B cell (primary cell): ENCODE measurements around the gene NEUROD1. TPM values are rescaled to one million over a fixed set of nuclear protein-coding genes. Genes with fewer than 3 reads are reported as not detected.

ENCODE experiments used
- ATAC-seq: fragments of 200-7000 bp; cut with Tn5 transposase; one replicate; pipeline ENCODE4 v1.10.0; 2021; ENCODE audit warnings: low read depth, mild to moderate bottlenecking, moderate number of reproducible peaks, moderate library complexity
- CTCF ChIA-PET: fragments of 350-600 bp; sonication (Branson Sonifier 250); formaldehyde crosslinking; loops from one replicate; lab custom pipeline; 2021; ENCODE audit warnings: antibody characterized with exemption, inconsistent platforms; lab: Charles Lee
- POLR2A ChIA-PET: fragments of 350-600 bp; sonication (Branson Sonifier 250); formaldehyde crosslinking; loops from one replicate; lab custom pipeline; 2021; ENCODE audit warnings: antibody characterized with exemption; lab: Charles Lee
- DNase-seq: peaks from one replicate; pipeline ENCODE4 v3.0.0; 2013
- H2AFZ ChIP-seq: 2 replicates; pipeline ENCODE4 v1.6.1; 2012; ENCODE audit warnings: mild to moderate bottlenecking, low read depth, low read length; ENCODE audit not compliant: insufficient read depth, poor library complexity, severe bottlenecking
- H3K27ac ChIP-seq, 2 donors: 1 replicate in 1 of 2; 2 replicates in 1 of 2; pipeline ENCODE4 v1.5.1; 2012 to 2013; ENCODE audit warnings: low read length in 2 of 2, mild to moderate bottlenecking in 2 of 2, moderate library complexity in 1 of 2
- H3K27me3 ChIP-seq, 4 experiments: fragments of 200-600 bp in 1 of 4; sonication (generic) in 1 of 4; replicated peaks in 1 of 4; 1 replicate in 2 of 4; 2 replicates in 2 of 4; pipeline versions ENCODE4 v1.6.1 to v1.7.0; 2013 to 2016; ENCODE audit warnings: low read length in 3 of 4, mild to moderate bottlenecking in 2 of 4, mixed read lengths in 1 of 4, moderate library complexity in 1 of 4; ENCODE audit not compliant: insufficient read depth in 4 of 4, control insufficient read depth in 3 of 4; ENCODE audit errors: control extremely low read depth in 1 of 4
- H3K36me3 ChIP-seq, 2 experiments: replicated peaks in 1 of 2; 1 replicate in 1 of 2; 2 replicates in 1 of 2; pipeline versions ENCODE4 v1.6.1 to v1.7.1; 2013; ENCODE audit warnings: low read length in 1 of 2; ENCODE audit not compliant: insufficient read depth in 2 of 2, control insufficient read depth in 1 of 2; ENCODE audit errors: control extremely low read depth in 1 of 2, extremely low read depth in 1 of 2
- H3K4me1 ChIP-seq, 2 donors: fragments of 200-600 bp in 1 of 2; sonication (generic) in 1 of 2; 1 replicate in 1 of 2; 2 replicates in 1 of 2; pipeline versions ENCODE4 v1.5.1 to v1.6.1; 2013 to 2017; ENCODE audit warnings: low read length in 2 of 2; ENCODE audit not compliant: control insufficient read depth in 2 of 2, insufficient read depth in 2 of 2
- H3K4me2 ChIP-seq: replicated peaks from 2 replicates; pipeline ENCODE3; 2012; ENCODE audit warnings: mild to moderate bottlenecking, low read depth, low read length; ENCODE audit not compliant: poor library complexity, severe bottlenecking
- H3K4me3 ChIP-seq, 5 experiments: fragments of 200-600 bp in 1 of 5; sonication (generic) in 1 of 5; 1 replicate in 3 of 5; 2 replicates in 2 of 5; pipeline versions ENCODE4 v1.5.1 to v1.7.0; 2011 to 2016; ENCODE audit warnings: low read length in 4 of 5, mild to moderate bottlenecking in 4 of 5, low read depth in 2 of 5, control low read depth in 1 of 5, moderate library complexity in 1 of 5; ENCODE audit not compliant: insufficient read depth in 1 of 5; ENCODE audit errors: control extremely low read depth in 1 of 5, extremely low read depth in 1 of 5
- H3K79me2 ChIP-seq: fragments of 200-600 bp; sonication (generic); one replicate; pipeline ENCODE4 v1.6.0; 2016; ENCODE audit warnings: low read length; ENCODE audit not compliant: control insufficient read depth, insufficient read depth
- H3K9ac ChIP-seq: fragments of 200-600 bp; sonication (generic); 2 replicates; pipeline ENCODE4 v1.6.1; 2017; ENCODE audit warnings: mild to moderate bottlenecking, low read length, moderate library complexity
- H3K9me3 ChIP-seq, 3 donors: one replicate each; pipeline versions ENCODE4 v1.6.1 to v1.7.1; 2013; ENCODE audit warnings: low read length in 2 of 3; ENCODE audit not compliant: control insufficient read depth in 2 of 3, insufficient read depth in 1 of 3; ENCODE audit errors: control extremely low read depth in 1 of 3
- H4K20me1 ChIP-seq: 2 replicates; pipeline ENCODE4 v1.6.0; 2012; ENCODE audit warnings: mild to moderate bottlenecking, low read length; ENCODE audit not compliant: insufficient read depth, control insufficient read depth, poor library complexity, severe bottlenecking
- H3K27ac Mint-ChIP-seq: one replicate; pipeline ENCODE4 v1.8.0; 2021; ENCODE audit warnings: mixed read lengths
- H3K27me3 Mint-ChIP-seq: one replicate; pipeline ENCODE4 v1.8.0; 2021; ENCODE audit warnings: mixed read lengths
- H3K4me1 Mint-ChIP-seq: one replicate; pipeline ENCODE4 v1.8.0; 2021; ENCODE audit warnings: mixed read lengths
- H3K4me3 Mint-ChIP-seq: one replicate; pipeline ENCODE4 v1.8.0; 2021; ENCODE audit warnings: mixed read lengths
- H3K9me3 Mint-ChIP-seq: one replicate; pipeline ENCODE4 v1.8.0; 2022; ENCODE audit warnings: mixed read lengths; ENCODE audit not compliant: insufficient read depth
- EZH2 ChIP-seq: IDR thresholded peaks from 2 replicates; pipeline ENCODE4 v1.6.1; 2012; ENCODE audit warnings: borderline replicate concordance, low read depth, mild to moderate bottlenecking, moderate library complexity, low read length; ENCODE audit not compliant: insufficient read depth, poor library complexity, severe bottlenecking
- WGBS: methylation state at CpG from one replicate; pipeline ENCODE4 v1.1.5; 2013; ENCODE audit warnings: missing lambda C conversion rate; ENCODE audit not compliant: insufficient coverage; 5-methylcytosine and 5-hydroxymethylcytosine counted together
- intact Hi-C: fragments of 100-400 bp; cut with micrococcal nuclease; formaldehyde crosslinking; loops from one replicate; pipeline ENCODE4 v1.10.0; 2022
- polyA plus RNA-seq: library from polyadenylated mRNA; depleted of rRNA; stranded (reverse); fragments of >200 nt; gene quantifications from 2 replicates; pipeline ENCODE4 v1.2.3, GENCODE V29; 2012
- total RNA-seq, 2 donors: library from RNA; stranded (reverse); fragments of 120-200 nt in 1 of 2; gene quantifications; 1 replicate in 1 of 2; 2 replicates in 1 of 2; pipeline versions ENCODE4 v1.2.3 to v1.2.4, GENCODE V29; 2013 to 2022
- TF ChIP-seq, protein P1 (sequence below): fragments of 200-600 bp; IDR thresholded peaks from one replicate; pipeline ENCODE4 v1.8.0; 2022; ENCODE audit warnings: antibody characterized with exemption, mild to moderate bottlenecking

Gene NEUROD1
- total and polyA plus RNA-seq, 2 donors (not counting 1 experiment from before 2014, with no cell fraction given): not detected

DNA sequence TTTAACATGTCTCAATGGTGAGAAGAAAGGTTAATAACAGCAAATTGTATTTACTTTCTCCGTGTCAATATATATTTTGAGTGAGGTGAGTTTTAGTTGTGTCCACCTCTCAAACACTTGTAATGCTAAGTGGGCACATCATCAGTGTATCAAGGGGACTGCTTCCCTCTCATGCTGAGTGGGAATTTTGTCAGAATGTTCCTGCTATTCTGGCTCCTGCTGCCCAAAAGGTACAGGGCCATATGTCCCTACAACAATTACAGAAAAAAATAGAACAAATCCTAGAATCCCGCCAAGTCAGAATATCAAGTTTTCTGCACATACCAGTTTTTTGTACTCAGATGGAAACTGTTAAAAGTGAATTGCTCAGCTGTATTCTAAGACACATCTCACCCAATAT lies 18.0 kb downstream of the NEUROD1 start:
- Mint-ChIP-seq H3K4me3 (no peak overlapping the region), H3K27me3 (peaks cover 29% of the 10 kb centered on the region), H3K27ac (no peak overlapping the region), H3K4me1 (peaks cover 3% of the 10 kb centered on the region), H3K9me3 (peaks cover 9% of the 10 kb centered on the region)
- ChIA-PET POLR2A (no interaction called here), CTCF (no interaction called here)
- ATAC-seq (no peak), DNase-seq (no peak)
- no peak for TF ChIP-seq EZH2
- TF ChIP-seq, protein P1, sequence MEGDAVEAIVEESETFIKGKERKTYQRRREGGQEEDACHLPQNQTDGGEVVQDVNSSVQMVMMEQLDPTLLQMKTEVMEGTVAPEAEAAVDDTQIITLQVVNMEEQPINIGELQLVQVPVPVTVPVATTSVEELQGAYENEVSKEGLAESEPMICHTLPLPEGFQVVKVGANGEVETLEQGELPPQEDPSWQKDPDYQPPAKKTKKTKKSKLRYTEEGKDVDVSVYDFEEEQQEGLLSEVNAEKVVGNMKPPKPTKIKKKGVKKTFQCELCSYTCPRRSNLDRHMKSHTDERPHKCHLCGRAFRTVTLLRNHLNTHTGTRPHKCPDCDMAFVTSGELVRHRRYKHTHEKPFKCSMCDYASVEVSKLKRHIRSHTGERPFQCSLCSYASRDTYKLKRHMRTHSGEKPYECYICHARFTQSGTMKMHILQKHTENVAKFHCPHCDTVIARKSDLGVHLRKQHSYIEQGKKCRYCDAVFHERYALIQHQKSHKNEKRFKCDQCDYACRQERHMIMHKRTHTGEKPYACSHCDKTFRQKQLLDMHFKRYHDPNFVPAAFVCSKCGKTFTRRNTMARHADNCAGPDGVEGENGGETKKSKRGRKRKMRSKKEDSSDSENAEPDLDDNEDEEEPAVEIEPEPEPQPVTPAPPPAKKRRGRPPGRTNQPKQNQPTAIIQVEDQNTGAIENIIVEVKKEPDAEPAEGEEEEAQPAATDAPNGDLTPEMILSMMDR: no peak
- Histone ChIP-seq H3K27me3 (peaks cover 0 to 9% (median 2%) of the 10 kb centered on the region in 4 experiments), H3K36me3 (no peaks in the 10 kb centered on the region), H3K4me3 (no peak overlapping the region), H3K9ac (no peak overlapping the region), H4K20me1 (no peaks in the 10 kb centered on the region), H3K27ac (no peak overlapping the region), H3K4me2 (no peak overlapping the region), H3K79me2 (no peaks in the 10 kb centered on the region), H2AFZ (no peak overlapping the region), H3K9me3 (peaks cover 0 to 5% (median 2%) of the 10 kb centered on the region in 3 donors), H3K4me1 (peaks cover 3 to 5% of the 10 kb centered on the region in 2 donors)
- WGBS: no CpG with 5 or more reads among the region's 2 CpGs
- intact Hi-C loops: no loop called here

DNA sequence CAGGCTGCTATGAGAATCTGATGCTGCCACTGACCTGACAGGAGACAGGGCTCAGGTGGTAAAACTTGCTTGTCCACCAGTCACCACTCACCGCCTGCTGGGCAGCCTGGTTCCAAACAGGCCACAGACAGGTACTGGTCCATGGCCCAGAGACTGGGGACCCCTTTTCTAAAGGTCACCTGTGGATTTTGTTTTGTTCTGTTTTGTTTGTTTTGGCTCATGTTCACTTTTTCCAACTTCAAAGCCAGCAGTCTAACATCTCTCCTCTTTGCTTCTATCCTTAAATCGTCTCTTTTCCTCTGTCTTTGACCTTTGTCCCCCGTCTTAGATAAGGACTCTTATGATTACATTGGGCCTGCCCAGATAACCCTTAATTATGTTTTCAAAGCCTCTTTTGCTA lies 20.1 kb downstream of the NEUROD1 start:
- DNase-seq: no peak
- Mint-ChIP-seq H3K27ac (no peak overlapping the region), H3K9me3 (no peaks in the 10 kb centered on the region), H3K4me1 (peaks cover 12% of the 10 kb centered on the region), H3K27me3 (peaks cover 33% of the 10 kb centered on the region), H3K4me3 (no peak overlapping the region)
- peaks cover 0 to 19% (median 10%) of the 10 kb centered on the region in 4 experiments for H3K27me3 ChIP-seq
- ChIA-PET CTCF (no interaction called here), POLR2A (no interaction called here)
- H3K79me2 ChIP-seq: no peaks in the 10 kb centered on the region
- H3K27ac ChIP-seq: no peak overlapping the region
- H3K9ac ChIP-seq: no peak overlapping the region
- H3K4me3 ChIP-seq: no peak overlapping the region
- H4K20me1 ChIP-seq: no peaks in the 10 kb centered on the region
- WGBS: no CpG with 5 or more reads among the region's 3 CpGs
- intact Hi-C loops: no loop called here
- H3K36me3 ChIP-seq: no peaks in the 10 kb centered on the region
- H2AFZ ChIP-seq: no peak overlapping the region
- no peak overlapping the region for H3K4me2 ChIP-seq
- H3K4me1 ChIP-seq: peaks cover 15 to 17% of the 10 kb centered on the region in 2 donors
- TF ChIP-seq, protein P1: no peak
- no peak for TF ChIP-seq EZH2
- ATAC-seq: no peak
- H3K9me3 ChIP-seq: peaks cover 0 to 4% (median 0%) of the 10 kb centered on the region in 3 donors
